Sigmoid colon (tissue), 7 donors: ENCODE results near the gene GNAI2. TPM values are rescaled to one million over a fixed set of nuclear protein-coding genes. Genes with fewer than 3 reads are reported as not detected.

ENCODE experiments used
- DNase-seq: peaks from one replicate; pipeline ENCODE4 v3.0.0-alpha.2; 2019
- H3K27ac ChIP-seq, 4 donors: fragments of 200-600 bp; sonication (generic); one replicate each; pipeline ENCODE4 v1.5.1; 2016 to 2019; ENCODE audit warnings: mild to moderate bottlenecking in 1 of 4
- H3K27me3 ChIP-seq, 3 donors: fragments of 200-600 bp; sonication (generic); one replicate each; pipeline ENCODE4 v1.5.1; 2019; ENCODE audit warnings: mild to moderate bottlenecking in 1 of 3
- H3K36me3 ChIP-seq, 4 donors: fragments of 200-600 bp; sonication (generic); one replicate each; pipeline ENCODE4 v1.5.1; 2016 to 2019
- H3K4me1 ChIP-seq, 4 donors: fragments of 200-600 bp; sonication (generic); one replicate each; pipeline ENCODE4 v1.5.1; 2017 to 2019
- H3K4me3 ChIP-seq, 4 donors: fragments of 200-600 bp; sonication (generic); one replicate each; pipeline ENCODE4 v1.5.1; 2017 to 2019; ENCODE audit warnings: mild to moderate bottlenecking in 2 of 4, moderate library complexity in 1 of 4
- H3K9me3 ChIP-seq, 4 donors: fragments of 200-600 bp in 3 of 4; sonication (generic) in 3 of 4; one replicate each; pipeline versions ENCODE4 v1.5.1 to v1.6.1; 2013 to 2019
- EP300 ChIP-seq, 4 donors: sonication (generic); formaldehyde crosslinking; IDR thresholded peaks; one replicate each; pipeline ENCODE4 v1.6.1; 2017; ENCODE audit warnings: antibody characterized with exemption in 4 of 4
- POLR2A ChIP-seq, 2 donors: fragments of 450-650 bp; IDR thresholded peaks; one replicate each; pipeline ENCODE4 v1.6.1; 2016; ENCODE audit warnings: antibody characterized with exemption in 2 of 2, mild to moderate bottlenecking in 2 of 2, moderate library complexity in 2 of 2
- POLR2AphosphoS5 ChIP-seq, 4 donors: sonication (generic); formaldehyde crosslinking; IDR thresholded peaks; one replicate each; pipeline ENCODE4 v1.6.1; 2017; ENCODE audit warnings: antibody characterized with exemption in 4 of 4
- WGBS, 2 donors: extraction: QIAGEN DNeasy Blood & Tissue Kit; methylation state at CpG; one replicate each; pipeline ENCODE4 v1.1.7; 2013; 5-methylcytosine and 5-hydroxymethylcytosine counted together
- intact Hi-C: fragments of 100-400 bp; cut with DNase I; formaldehyde crosslinking; loops from one replicate; pipeline ENCODE4 v1.15.1; 2023
- polyA plus RNA-seq, 3 donors: library from polyadenylated mRNA; stranded (reverse); fragments of 200-250 nt; gene quantifications; one replicate each; pipeline ENCODE4 v1.2.3, GENCODE V29; 2013
- total RNA-seq, 4 donors: library from RNA; depleted of rRNA; stranded (reverse); fragments of >200 nt; gene quantifications; one replicate each; pipeline ENCODE4 v1.1.0, GENCODE V29; 2016
- TF ChIP-seq, protein P1 (sequence below), 4 experiments: fragments of 450-650 bp in 3 of 4; fragments of 200-600 bp in 1 of 4; IDR thresholded peaks; one replicate each; pipeline ENCODE4 v1.5.1; 2016 to 2019; ENCODE audit warnings: antibody characterized with exemption in 4 of 4, mild to moderate bottlenecking in 3 of 4, moderate library complexity in 2 of 4
- donor health status: healthy with polysubstance abuse.
- donor health status: Bipolar disorder and iron deficiency.
- donor health status: healthy.

The GNAI2 gene
- total and polyA plus RNA-seq, 7 donors: 43.9 to 171 (median 149) TPM

DNA sequence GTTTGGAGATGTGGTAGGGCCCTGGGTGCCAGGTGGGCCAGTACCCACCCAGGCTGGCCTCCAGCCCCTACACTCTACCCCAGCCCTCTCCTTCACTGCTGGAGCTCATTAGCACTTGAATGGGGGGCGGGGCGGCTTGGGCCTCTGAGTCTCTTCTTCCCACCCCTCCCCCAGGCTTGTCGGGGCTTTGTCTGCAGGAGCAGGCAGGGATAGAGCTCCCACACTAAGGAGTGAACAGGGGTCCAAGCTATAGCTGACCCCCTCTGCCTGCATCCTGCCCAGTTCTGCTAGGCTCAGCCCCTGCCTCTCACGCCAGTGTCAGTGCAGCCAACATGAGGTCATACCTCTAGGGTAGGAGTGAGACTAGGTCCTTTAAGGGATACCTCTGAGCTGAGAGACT lies 5.2 kb downstream of the GNAI2 start:
- intact Hi-C loops: no loop called here
- WGBS, 2 donors: 81 to 85% methylated on average over 4 of the region's 4 CpGs
- no peaks in the 10 kb centered on the region for H3K27me3 ChIP-seq
- DNase-seq: no peak
- H3K36me3 ChIP-seq: no peaks in the 10 kb centered on the region
- TF ChIP-seq POLR2A (IDR thresholded peaks at IDR 0.05): no peak
- TF ChIP-seq, protein P1, sequence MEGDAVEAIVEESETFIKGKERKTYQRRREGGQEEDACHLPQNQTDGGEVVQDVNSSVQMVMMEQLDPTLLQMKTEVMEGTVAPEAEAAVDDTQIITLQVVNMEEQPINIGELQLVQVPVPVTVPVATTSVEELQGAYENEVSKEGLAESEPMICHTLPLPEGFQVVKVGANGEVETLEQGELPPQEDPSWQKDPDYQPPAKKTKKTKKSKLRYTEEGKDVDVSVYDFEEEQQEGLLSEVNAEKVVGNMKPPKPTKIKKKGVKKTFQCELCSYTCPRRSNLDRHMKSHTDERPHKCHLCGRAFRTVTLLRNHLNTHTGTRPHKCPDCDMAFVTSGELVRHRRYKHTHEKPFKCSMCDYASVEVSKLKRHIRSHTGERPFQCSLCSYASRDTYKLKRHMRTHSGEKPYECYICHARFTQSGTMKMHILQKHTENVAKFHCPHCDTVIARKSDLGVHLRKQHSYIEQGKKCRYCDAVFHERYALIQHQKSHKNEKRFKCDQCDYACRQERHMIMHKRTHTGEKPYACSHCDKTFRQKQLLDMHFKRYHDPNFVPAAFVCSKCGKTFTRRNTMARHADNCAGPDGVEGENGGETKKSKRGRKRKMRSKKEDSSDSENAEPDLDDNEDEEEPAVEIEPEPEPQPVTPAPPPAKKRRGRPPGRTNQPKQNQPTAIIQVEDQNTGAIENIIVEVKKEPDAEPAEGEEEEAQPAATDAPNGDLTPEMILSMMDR (IDR thresholded peaks at IDR 0.05): no peak
- no peak for TF ChIP-seq POLR2AphosphoS5 (IDR thresholded peaks at IDR 0.05)
- no peak for TF ChIP-seq EP300 (IDR thresholded peaks at IDR 0.05)
- H3K4me1 ChIP-seq: peaks cover 0 to 95% (median 79%) of the 10 kb centered on the region in 4 donors
- H3K9me3 ChIP-seq: no peaks in the 10 kb centered on the region
- no peak overlapping the region for H3K4me3 ChIP-seq
- peak overlapping the region; percentile 87 to 94 (median 90) for H3K27ac ChIP-seq

GRCh38 chr3:50241713-50242380 lies 5.8 kb downstream of the GNAI2 start:
- Histone ChIP-seq H3K27ac (peak overlapping the region; percentile 87 to 94 (median 90)), H3K36me3 (no peaks in the 10 kb centered on the region), H3K4me3 (no peak overlapping the region), H3K4me1 (peaks cover 0 to 98% (median 86%) of the 10 kb centered on the region in 4 donors), H3K9me3 (no peaks in the 10 kb centered on the region), H3K27me3 (no peaks in the 10 kb centered on the region)
- WGBS, 2 donors: 58 to 67% methylated on average over 7 of the region's 7 CpGs
- intact Hi-C loops: no loop called here
- DNase-seq: no peak
- TF ChIP-seq EP300 (IDR thresholded peaks at IDR 0.05) (no peak), POLR2AphosphoS5 (IDR thresholded peaks at IDR 0.05) (no peak), POLR2A (IDR thresholded peaks at IDR 0.05) (no peak)
- TF ChIP-seq, protein P1 (IDR thresholded peaks at IDR 0.05): no peak

GRCh38 chr3:50242381-50242770 lies 6.4 kb downstream of the GNAI2 start:
- Histone ChIP-seq H3K9me3 (no peaks in the 10 kb centered on the region), H3K4me3 (no peak overlapping the region), H3K27ac (peak overlapping the region; percentile 87 to 94 (median 90)), H3K4me1 (peaks cover 0 to 98% (median 91%) of the 10 kb centered on the region in 4 donors), H3K36me3 (no peaks in the 10 kb centered on the region), H3K27me3 (no peaks in the 10 kb centered on the region)
- TF ChIP-seq EP300 (IDR thresholded peaks at IDR 0.05) (no peak), POLR2AphosphoS5 (IDR thresholded peaks at IDR 0.05) (no peak), POLR2A (IDR thresholded peaks at IDR 0.05) (no peak)
- TF ChIP-seq, protein P1 (IDR thresholded peaks at IDR 0.05): no peak
- DNase-seq: no peak
- 16 to 22% methylated on average over 3 of the region's 3 CpGs for WGBS, 2 donors
- intact Hi-C loops: no loop called here

GRCh38 chr3:50242851-50243542 lies 7.0 kb downstream of the GNAI2 start:
- WGBS, 2 donors: 35 to 57% methylated on average over 14 of the region's 14 CpGs
- TF ChIP-seq POLR2AphosphoS5 (IDR thresholded peaks at IDR 0.05): no peak
- TF ChIP-seq POLR2A (IDR thresholded peaks at IDR 0.05): no peak
- TF ChIP-seq, protein P1 (IDR thresholded peaks at IDR 0.05): no peak
- no peak for TF ChIP-seq EP300 (IDR thresholded peaks at IDR 0.05)
- H3K36me3 ChIP-seq: no peaks in the 10 kb centered on the region
- no peak overlapping the region for H3K4me3 ChIP-seq
- peaks cover 0 to 99% (median 96%) of the 10 kb centered on the region in 4 donors for H3K4me1 ChIP-seq
- H3K27ac ChIP-seq: peak overlapping the region; percentile 87 to 94 (median 90)
- H3K9me3 ChIP-seq: no peaks in the 10 kb centered on the region
- intact Hi-C loops: no loop called here
- peak; percentile 84 for DNase-seq
- H3K27me3 ChIP-seq: no peaks in the 10 kb centered on the region
